ENCODE measurements around the gene FAM53B.

The FAM53B gene

GRCh38 chr10:124707144-124707467 lies 37.1 kb downstream of the FAM53B start:
- DNase-seq, result no peak

GRCh38 chr10:124706462-124707143 lies 37.6 kb downstream of the FAM53B start:
- DNase-seq, result no peak

- no peak for DNase-seq
These were observed 38.2 kb downstream of the FAM53B start for GRCh38 chr10:124705817-124706461.

- DNase-seq, result no peak
These were observed 38.8 kb downstream of the FAM53B start for GRCh38 chr10:124705381-124705740.

- DNase-seq, result no peak
These were observed 39.5 kb downstream of the FAM53B start for GRCh38 chr10:124704428-124705380.

DNA sequence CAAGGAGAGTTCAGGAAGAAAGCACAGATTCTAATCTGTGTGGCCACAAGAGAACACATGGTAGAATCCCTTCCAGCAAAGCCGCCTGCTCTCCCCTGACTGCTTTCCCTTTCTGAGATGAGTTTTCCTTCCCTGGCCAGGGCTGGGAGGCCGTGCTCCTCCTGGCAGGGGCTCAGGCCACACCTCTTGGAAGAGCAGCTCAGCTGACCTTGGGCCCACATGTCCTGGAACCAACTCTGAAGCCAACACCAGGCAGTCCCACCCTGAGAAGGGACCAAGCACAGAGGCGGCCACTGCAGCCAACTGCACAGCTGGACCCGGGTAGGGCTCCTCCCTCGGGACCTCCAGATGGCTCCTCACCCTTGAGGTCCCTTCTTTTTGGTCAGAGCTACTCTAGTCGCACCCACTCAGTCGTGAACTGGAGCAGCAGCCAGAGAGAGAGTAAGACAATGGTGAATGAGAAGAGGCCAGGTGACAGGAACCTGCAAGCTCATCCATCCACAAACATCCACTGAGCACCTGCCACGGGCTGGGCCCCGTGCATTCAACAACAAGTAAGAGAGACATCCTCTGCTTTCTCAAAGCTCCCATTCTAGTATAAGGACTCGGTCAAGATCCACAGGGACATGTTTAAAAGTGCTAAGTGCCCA lies 40.3 kb downstream of the FAM53B start:
- no peak for DNase-seq

- DNase-seq, result no peak
These were observed 40.8 kb downstream of the FAM53B start for GRCh38 chr10:124703372-124703771.

- no peak for DNase-seq
These were observed 42.1 kb downstream of the FAM53B start for GRCh38 chr10:124701881-124702656.

- no peak for DNase-seq
These were observed 42.7 kb downstream of the FAM53B start for GRCh38 chr10:124701435-124701834.

- DNase-seq, result no peak
These were observed 43.2 kb downstream of the FAM53B start for GRCh38 chr10:124701038-124701365.

DNA sequence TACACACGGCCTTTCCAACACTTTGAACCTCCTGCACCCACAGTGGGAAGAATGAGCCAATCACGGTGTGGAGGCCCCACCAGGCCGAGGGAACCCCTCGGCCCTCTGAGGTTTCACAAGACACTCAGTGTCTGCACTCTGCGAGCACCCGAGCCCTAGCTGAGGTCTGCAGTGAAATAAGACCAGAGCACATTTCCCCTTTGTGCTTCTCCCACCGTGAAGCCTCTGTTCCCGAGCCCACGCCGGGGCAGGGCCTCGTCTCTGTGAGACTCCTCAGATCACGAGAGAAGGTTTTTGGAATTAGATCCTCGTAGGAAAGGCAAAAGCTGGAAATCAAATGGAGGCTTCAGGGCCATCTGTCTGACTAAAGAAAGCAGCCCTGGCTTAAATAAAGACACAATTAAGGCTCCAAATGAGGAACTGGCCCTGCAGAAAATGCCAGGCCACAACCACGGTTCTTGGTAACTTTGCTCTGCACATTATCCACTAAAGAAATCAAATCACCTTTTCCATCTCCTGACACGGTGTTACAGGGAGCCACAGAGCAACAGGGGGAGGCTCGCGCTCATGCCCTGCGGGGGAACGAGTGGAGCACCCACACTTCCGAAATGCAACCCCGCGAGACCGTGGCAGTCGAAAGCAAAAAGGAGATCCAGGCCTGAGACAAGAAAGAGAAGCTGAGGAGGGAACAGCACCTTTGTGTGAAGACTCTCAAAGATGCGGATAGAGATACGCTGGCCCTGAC lies 43.7 kb downstream of the FAM53B start:
- no peak for DNase-seq

DNA sequence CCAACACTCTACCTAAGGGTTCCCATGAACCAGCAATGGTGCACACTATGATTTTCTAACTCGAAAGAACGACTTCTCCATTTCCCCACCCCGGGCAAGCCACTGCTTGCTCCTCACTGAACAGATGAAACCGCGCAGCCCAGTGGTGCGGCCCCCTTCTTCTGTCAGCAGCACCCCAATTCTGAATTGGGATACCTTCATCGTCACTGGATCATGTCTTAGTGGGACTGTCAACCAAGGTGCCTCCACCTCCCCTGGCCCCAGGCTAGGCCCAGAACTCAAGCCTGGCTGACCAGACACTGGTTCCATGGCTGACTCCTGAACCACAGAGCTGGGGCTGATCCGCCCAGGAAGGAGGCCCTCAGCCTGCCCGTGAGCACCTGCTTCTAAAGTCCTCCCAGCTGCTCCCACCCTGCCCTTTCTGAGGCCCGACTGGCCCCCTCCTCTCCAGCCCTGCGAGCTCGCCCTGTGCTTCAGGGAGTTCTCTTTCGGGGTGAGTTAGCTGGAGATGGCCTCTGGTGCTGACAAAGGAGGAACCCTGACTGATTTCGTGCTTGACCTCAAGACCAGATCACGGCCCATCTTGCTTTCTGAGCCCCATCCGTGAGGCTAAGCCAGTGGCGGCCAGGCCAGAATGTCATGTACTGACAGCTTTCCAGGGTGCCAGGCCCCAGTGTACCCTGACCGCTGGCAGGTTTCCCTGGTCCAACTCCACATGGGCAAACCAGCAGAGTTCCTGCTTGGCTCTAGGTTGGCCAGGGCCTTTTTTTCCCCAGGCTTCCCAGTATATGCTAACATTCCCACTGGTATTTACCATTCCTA lies 44.5 kb downstream of the FAM53B start:
- DNase-seq, result no peak

- no peak for DNase-seq
These were observed 45.4 kb downstream of the FAM53B start for GRCh38 chr10:124698545-124699469.

DNA sequence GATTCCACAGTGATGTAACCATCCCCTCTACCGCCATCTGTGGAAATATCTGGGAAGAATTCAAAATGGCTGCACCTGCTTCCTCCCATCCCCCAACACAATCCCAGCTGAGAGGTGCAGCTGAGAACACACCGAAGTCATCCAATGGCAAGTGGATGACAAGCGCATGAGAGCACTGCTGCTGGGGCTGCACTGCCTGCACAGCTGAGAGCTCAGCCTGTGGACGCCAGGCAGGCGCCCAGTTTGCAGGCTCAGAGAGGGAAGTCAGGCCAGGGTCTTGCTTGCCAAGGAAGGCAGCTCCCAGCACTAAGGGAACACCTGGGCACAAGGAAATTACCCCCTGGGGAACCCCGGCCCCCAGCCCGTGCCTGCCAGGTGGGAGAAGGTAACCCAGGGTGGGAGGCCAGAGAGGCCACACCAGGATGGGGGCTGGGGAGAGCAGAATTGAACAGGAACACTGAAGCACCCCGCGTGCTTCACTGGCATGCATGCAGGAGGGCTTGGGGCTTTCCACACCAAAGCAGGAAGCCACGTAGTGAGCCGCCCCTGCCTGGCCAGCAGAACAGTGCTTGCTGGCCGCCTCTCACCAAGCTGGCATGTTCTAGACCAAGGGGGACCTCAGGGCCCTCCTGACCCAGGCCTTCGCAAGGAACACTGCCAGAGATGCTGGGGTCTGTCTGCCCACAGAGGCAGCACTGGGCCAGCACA lies 46.2 kb downstream of the FAM53B start:
- DNase-seq, result peak; percentile 18

- DNase-seq, result no peak
These were observed 46.7 kb downstream of the FAM53B start for GRCh38 chr10:124697443-124697836.

DNA sequence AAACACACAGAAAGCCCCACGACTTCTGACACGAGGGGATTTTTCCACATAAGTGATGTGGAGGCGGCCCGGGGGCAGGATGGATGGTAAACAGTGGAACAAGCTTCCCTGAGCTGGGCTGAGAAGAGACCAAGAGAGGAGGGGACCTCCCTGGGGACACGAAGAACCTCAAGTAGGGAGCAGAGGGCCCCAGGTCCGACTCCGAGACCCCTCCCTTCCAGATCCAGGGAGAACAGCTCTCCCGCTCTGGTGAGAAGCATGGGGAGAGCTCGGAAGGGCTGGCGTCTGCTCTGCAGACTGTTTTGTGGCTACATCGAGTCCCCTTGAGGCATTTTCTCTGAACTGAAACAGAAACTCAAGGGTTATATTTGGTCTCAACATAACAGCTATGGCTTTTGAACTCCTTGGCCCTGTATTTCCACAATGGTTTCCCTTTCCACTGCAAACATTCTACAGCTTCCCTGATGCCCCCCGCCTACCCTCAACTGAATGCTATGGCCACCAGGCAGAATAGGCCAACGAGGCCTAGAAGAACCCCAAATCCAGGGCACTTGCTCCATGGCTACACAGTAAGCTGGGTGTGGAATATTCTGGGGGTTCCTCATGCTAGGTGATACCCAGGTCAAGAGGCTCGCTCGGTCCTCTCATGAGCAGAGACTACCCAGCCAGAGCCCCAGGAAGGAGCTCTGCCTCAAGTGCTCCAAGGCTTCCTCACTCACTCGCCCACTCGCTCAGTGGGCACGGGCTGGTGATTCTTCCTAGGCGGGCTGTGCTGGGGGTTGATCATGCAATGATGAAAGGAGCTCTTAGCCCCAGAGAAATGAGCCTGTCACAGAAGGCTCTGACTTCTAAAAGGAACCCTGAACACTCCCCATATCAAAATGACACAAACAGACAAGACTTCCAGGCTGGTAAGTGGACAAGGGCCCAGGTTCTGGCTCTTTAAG lies 47.5 kb downstream of the FAM53B start:
- DNase-seq, result no peak

- no peak for DNase-seq
These were observed 48.9 kb downstream of the FAM53B start for GRCh38 chr10:124695259-124695658.
